GM19395 (cell line): ENCODE measurements around the gene IL4.

Source experiments
- ATAC-seq: cut with Tn5 transposase; IDR thresholded peaks from one replicate; pipeline ENCODE4 v1.9.1; 2021; ENCODE audit warnings: mild to moderate bottlenecking, moderate library complexity; ENCODE audit not compliant: unreplicated experiment

IL4 gene

GRCh38 chr5:132669966-132670882 lies 3.6 kb upstream of the IL4 start:
- no peak for ATAC-seq

- ATAC-seq = no peak
Observed at GRCh38 chr5:132671000-132671399, 2.8 kb upstream of the IL4 start.

- no peak for ATAC-seq
Observed at GRCh38 chr5:132673488-132673887, 301 bp upstream of the IL4 start.

GRCh38 chr5:132674671-132675506 lies 1.1 kb downstream of the IL4 start:
- peak; percentile 91 for ATAC-seq

- no peak for ATAC-seq
Observed at GRCh38 chr5:132675936-132676689, 2.3 kb downstream of the IL4 start.

GRCh38 chr5:132677191-132677590 lies 3.4 kb downstream of the IL4 start:
- ATAC-seq = no peak

GRCh38 chr5:132677682-132678400 lies 4.1 kb downstream of the IL4 start:
- ATAC-seq = no peak

- no peak for ATAC-seq
Observed at GRCh38 chr5:132678735-132679134, 4.9 kb downstream of the IL4 start.

GRCh38 chr5:132679166-132679565 lies 5.4 kb downstream of the IL4 start:
- ATAC-seq = no peak

GRCh38 chr5:132679717-132680380 lies 6.1 kb downstream of the IL4 start:
- no peak for ATAC-seq

- no peak for ATAC-seq
Observed at GRCh38 chr5:132680780-132681475, 7.1 kb downstream of the IL4 start.

- ATAC-seq = no peak
Observed at GRCh38 chr5:132681476-132681831, 7.7 kb downstream of the IL4 start.

GRCh38 chr5:132681983-132682382 lies 8.2 kb downstream of the IL4 start:
- ATAC-seq = no peak

- ATAC-seq = no peak
Observed at GRCh38 chr5:132684491-132684890, 10.7 kb downstream of the IL4 start.

GRCh38 chr5:132684922-132685720 lies 11.3 kb downstream of the IL4 start:
- ATAC-seq = no peak

GRCh38 chr5:132686193-132686592 lies 12.4 kb downstream of the IL4 start:
- ATAC-seq = no peak

- ATAC-seq = peak; percentile 41
Observed at GRCh38 chr5:132687995-132688394, 14.2 kb downstream of the IL4 start.

GRCh38 chr5:132688536-132689339 lies 14.9 kb downstream of the IL4 start:
- ATAC-seq = no peak
